A673 (cell line): Measurements from ENCODE around the gene NDNF.

ENCODE experiments used
- EZH2 ChIP-seq: fragments of 200-600 bp; sonication (generic); IDR thresholded peaks from 2 replicates; pipeline ENCODE4 v1.6.1; 2017; ENCODE audit warnings: borderline replicate concordance, low read depth, mild to moderate bottlenecking, mixed read lengths, antibody characterized with exemption, low read length; ENCODE audit not compliant: poor library complexity, severe bottlenecking
- TF ChIP-seq, protein P1 (sequence below): fragments of 300-800, 200-600 bp; sonication (generic); conservative IDR thresholded peaks from 2 replicates; pipeline ENCODE4 v1.5.1; 2017; ENCODE audit warnings: low read depth, mild to moderate bottlenecking, antibody characterized with exemption, low read length, moderate library complexity, mixed read lengths

DNA sequence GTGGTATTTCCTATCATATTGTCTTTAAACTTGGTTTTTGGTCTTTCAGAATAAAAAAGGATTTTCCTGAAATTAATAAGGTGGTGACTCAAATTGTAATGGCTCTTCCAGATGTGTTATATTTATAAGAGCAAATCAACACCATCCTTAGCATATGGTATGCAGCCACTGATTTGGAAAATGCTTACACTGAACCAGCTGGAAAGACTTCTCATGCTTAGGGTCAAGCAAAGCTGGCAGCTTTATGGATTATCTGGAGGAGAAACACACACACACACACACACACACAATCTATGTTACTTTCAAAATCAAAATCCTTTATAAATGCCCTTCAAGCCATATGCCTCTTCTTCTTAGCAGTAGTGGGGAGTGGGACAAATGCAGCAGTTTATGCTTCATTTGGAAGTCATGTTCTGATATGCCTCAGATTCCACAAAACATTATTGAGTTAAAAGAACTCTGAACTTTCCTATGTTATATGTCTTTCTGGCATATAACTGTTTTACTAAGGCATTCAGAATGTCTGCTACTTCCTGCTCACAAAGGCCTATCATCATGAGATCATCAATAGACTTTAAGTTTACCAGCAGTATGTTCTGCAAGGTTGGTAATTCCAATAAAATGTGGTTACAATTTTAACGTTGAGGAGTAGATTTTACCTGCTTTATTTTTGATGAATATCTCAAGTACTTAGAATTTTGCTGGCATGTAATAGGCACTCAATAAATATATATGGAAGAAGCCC, 76.9 kb downstream of the NDNF start:
- TF ChIP-seq, protein P1, sequence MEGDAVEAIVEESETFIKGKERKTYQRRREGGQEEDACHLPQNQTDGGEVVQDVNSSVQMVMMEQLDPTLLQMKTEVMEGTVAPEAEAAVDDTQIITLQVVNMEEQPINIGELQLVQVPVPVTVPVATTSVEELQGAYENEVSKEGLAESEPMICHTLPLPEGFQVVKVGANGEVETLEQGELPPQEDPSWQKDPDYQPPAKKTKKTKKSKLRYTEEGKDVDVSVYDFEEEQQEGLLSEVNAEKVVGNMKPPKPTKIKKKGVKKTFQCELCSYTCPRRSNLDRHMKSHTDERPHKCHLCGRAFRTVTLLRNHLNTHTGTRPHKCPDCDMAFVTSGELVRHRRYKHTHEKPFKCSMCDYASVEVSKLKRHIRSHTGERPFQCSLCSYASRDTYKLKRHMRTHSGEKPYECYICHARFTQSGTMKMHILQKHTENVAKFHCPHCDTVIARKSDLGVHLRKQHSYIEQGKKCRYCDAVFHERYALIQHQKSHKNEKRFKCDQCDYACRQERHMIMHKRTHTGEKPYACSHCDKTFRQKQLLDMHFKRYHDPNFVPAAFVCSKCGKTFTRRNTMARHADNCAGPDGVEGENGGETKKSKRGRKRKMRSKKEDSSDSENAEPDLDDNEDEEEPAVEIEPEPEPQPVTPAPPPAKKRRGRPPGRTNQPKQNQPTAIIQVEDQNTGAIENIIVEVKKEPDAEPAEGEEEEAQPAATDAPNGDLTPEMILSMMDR = no peak
- TF ChIP-seq EZH2 = no peak
